Neuronal stem cell (in vitro differentiated cells): Measurements from ENCODE around the gene P2RX6.

Experiments
- DNase-seq: peaks from one replicate; pipeline ENCODE4 v3.0.0-alpha.2; 2013; ENCODE audit warnings: low spot score
- H2AFZ ChIP-seq: one replicate; pipeline ENCODE4 v1.6.1; 2013; ENCODE audit warnings: mild to moderate bottlenecking, low read length, inconsistent platforms
- H2AK5ac ChIP-seq: 2 replicates; pipeline ENCODE4 v1.6.1; 2013; ENCODE audit warnings: low read depth, mild to moderate bottlenecking, inconsistent platforms, low read length, moderate library complexity, mixed read lengths
- H2BK120ac ChIP-seq: 2 replicates; pipeline ENCODE4 v1.6.1; 2013; ENCODE audit warnings: low read depth, mild to moderate bottlenecking, inconsistent platforms, low read length, moderate library complexity, mixed read lengths
- H2BK12ac ChIP-seq: one replicate; pipeline ENCODE4 v1.6.1; 2013; ENCODE audit warnings: low read length, inconsistent platforms
- H2BK15ac ChIP-seq: 2 replicates; pipeline ENCODE4 v1.6.1; 2013; ENCODE audit warnings: mild to moderate bottlenecking, low read length, inconsistent platforms, mixed read lengths
- H2BK5ac ChIP-seq: one replicate; pipeline ENCODE4 v1.6.1; 2013; ENCODE audit warnings: inconsistent platforms, mild to moderate bottlenecking, low read length, moderate library complexity
- H3K14ac ChIP-seq: one replicate; pipeline ENCODE4 v1.6.1; 2013; ENCODE audit warnings: low read length, inconsistent platforms
- H3K18ac ChIP-seq: 2 replicates; pipeline ENCODE4 v1.6.1; 2013; ENCODE audit warnings: low read length, inconsistent platforms
- H3K23ac ChIP-seq: 2 replicates; pipeline ENCODE4 v1.6.1; 2013; ENCODE audit warnings: low read depth, mild to moderate bottlenecking, mixed read lengths, low read length, inconsistent platforms; ENCODE audit not compliant: poor library complexity
- H3K27ac ChIP-seq: replicated peaks from 3 replicates; pipeline ENCODE4 v1.5.1; 2013; ENCODE audit warnings: low read length, inconsistent platforms
- H3K27me3 ChIP-seq, 3 experiments: 2 replicates each; pipeline ENCODE4 v1.6.1; 2013; ENCODE audit warnings: low read length in 3 of 3, mild to moderate bottlenecking in 2 of 3, inconsistent platforms in 1 of 3, low read depth in 1 of 3, mixed read lengths in 1 of 3, moderate library complexity in 1 of 3; ENCODE audit not compliant: control insufficient read depth in 3 of 3, insufficient read depth in 3 of 3
- H3K36me3 ChIP-seq, 2 donors: replicated peaks in 1 of 2; 2 replicates each; pipeline ENCODE4 v1.6.1; 2013; ENCODE audit warnings: low read length in 2 of 2; ENCODE audit not compliant: control insufficient read depth in 2 of 2, insufficient read depth in 2 of 2
- H3K4ac ChIP-seq: 2 replicates; pipeline ENCODE4 v1.6.1; 2013; ENCODE audit warnings: inconsistent platforms, mild to moderate bottlenecking, low read length, moderate library complexity
- H3K4me1 ChIP-seq, 2 donors: 1 replicate in 1 of 2; 2 replicates in 1 of 2; pipeline ENCODE4 v1.6.1; 2013; ENCODE audit warnings: low read length in 2 of 2, low read depth in 1 of 2; ENCODE audit not compliant: control insufficient read depth in 2 of 2, insufficient read depth in 1 of 2
- H3K4me2 ChIP-seq: one replicate; pipeline ENCODE4 v1.6.1; 2013; ENCODE audit warnings: mild to moderate bottlenecking, low read length, inconsistent platforms; ENCODE audit not compliant: insufficient read depth, poor library complexity, severe bottlenecking
- H3K4me3 ChIP-seq, 2 donors: 2 replicates each; pipeline ENCODE4 v1.5.1; 2013; ENCODE audit warnings: low read length in 2 of 2, mild to moderate bottlenecking in 2 of 2, inconsistent platforms in 1 of 2, moderate library complexity in 1 of 2
- H3K79me1 ChIP-seq: one replicate; pipeline ENCODE4 v1.6.1; 2013; ENCODE audit warnings: low read depth, mild to moderate bottlenecking, inconsistent platforms, low read length, moderate library complexity
- H3K9ac ChIP-seq: one replicate; pipeline ENCODE4 v1.6.1; 2013; ENCODE audit warnings: mild to moderate bottlenecking, low read depth, low read length, inconsistent platforms; ENCODE audit not compliant: poor library complexity
- H3K9me3 ChIP-seq, 2 donors: replicated peaks in 1 of 2; 2 replicates each; pipeline versions ENCODE3 to v1.6.1; 2013; ENCODE audit warnings: low read length in 2 of 2, mild to moderate bottlenecking in 2 of 2, inconsistent platforms in 1 of 2, low read depth in 1 of 2, mixed read lengths in 1 of 2, moderate library complexity in 1 of 2; ENCODE audit not compliant: control insufficient read depth in 2 of 2, insufficient read depth in 1 of 2
- H4K8ac ChIP-seq: one replicate; pipeline ENCODE4 v1.6.1; 2013; ENCODE audit warnings: low read depth, mild to moderate bottlenecking, inconsistent platforms, low read length, moderate library complexity
- H4K91ac ChIP-seq: one replicate; pipeline ENCODE4 v1.6.1; 2013; ENCODE audit warnings: low read length, low read depth, mild to moderate bottlenecking, inconsistent platforms; ENCODE audit not compliant: poor library complexity
- WGBS, 2 donors: extraction: QIAGEN DNeasy Blood & Tissue Kit; methylation state at CpG; one replicate each; pipeline ENCODE4 v1.1.7; 2013; ENCODE audit warnings: missing lambda C conversion rate in 2 of 2, mixed read lengths in 1 of 2; ENCODE audit not compliant: insufficient read length in 2 of 2, insufficient replicate concordance in 1 of 2; ENCODE audit errors: extremely low coverage in 2 of 2; 5-methylcytosine and 5-hydroxymethylcytosine counted together

P2RX6 gene

DNA sequence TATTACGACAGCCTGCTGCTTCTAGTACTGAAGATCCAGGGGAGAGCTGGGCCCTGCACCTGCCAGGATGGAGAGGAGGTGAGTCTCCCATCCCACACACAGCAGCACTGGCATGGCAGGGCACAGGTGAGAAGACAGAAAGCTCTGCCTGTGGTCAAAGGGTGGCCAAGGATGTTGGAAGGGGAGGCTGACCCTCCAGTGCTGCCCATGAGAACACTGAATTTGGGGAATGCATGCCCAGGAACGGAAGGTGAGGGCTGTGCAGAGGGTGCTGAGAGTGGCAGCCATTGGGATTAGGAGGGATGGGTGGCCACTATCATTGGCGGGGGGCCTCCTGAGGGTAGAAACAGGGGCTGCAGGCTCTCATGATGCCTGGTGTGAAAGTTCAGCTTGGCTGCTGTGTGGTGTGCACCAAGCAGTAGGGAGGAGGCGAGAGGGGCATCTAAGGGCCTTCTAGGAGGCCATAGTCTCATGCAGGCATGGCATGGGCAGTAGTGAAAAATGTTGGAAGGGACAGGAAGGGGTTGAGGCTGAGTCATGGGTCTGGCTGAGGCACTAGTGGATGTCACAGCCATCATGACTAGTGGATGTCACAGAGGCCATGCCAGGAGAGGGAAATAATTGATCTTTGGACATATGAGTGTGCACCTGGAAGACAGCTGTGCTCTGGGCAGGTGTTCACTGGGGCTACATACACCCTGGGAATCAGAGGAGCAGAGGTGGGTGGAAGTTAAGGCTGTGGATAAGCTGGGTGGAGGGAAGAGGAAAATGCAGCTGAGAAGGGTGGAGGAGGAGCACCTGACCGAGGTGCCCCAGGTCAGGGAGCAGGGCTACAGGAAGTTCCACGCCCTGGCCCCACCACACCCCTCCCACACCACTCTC, 28.3 kb downstream of the P2RX6 start:
- H3K79me1 ChIP-seq: no peaks in the 10 kb centered on the region
- peak overlapping the region; percentile 0 for H3K9ac ChIP-seq
- no peak overlapping the region for H4K91ac ChIP-seq
- peak overlapping the region; percentile 89 for H3K23ac ChIP-seq
- WGBS, 2 donors: no CpG with 5 or more reads among the region's 6 CpGs
- H2AFZ ChIP-seq: no peak overlapping the region
- H3K4me1 ChIP-seq: peaks cover 12 to 15% of the 10 kb centered on the region in 2 donors
- no peak overlapping the region for H3K27ac ChIP-seq
- H2BK5ac ChIP-seq: no peak overlapping the region
- no peak overlapping the region for H3K4ac ChIP-seq
- H2BK120ac ChIP-seq: no peak overlapping the region
- no peaks in the 10 kb centered on the region for H3K9me3 ChIP-seq
- no peak overlapping the region for H2BK12ac ChIP-seq
- no peak overlapping the region for H3K4me2 ChIP-seq
- H4K8ac ChIP-seq: no peak overlapping the region
- peaks cover 0 to 15% (median 0%) of the 10 kb centered on the region in 3 experiments for H3K27me3 ChIP-seq
- peak overlapping the region; percentile 51 for H3K18ac ChIP-seq
- no peak overlapping the region for H3K14ac ChIP-seq
- no peak overlapping the region for H3K4me3 ChIP-seq
- H2BK15ac ChIP-seq: no peak overlapping the region
- no peak for DNase-seq
- H3K36me3 ChIP-seq: no peaks in the 10 kb centered on the region
- H2AK5ac ChIP-seq: peak overlapping the region; percentile 8

DNA sequence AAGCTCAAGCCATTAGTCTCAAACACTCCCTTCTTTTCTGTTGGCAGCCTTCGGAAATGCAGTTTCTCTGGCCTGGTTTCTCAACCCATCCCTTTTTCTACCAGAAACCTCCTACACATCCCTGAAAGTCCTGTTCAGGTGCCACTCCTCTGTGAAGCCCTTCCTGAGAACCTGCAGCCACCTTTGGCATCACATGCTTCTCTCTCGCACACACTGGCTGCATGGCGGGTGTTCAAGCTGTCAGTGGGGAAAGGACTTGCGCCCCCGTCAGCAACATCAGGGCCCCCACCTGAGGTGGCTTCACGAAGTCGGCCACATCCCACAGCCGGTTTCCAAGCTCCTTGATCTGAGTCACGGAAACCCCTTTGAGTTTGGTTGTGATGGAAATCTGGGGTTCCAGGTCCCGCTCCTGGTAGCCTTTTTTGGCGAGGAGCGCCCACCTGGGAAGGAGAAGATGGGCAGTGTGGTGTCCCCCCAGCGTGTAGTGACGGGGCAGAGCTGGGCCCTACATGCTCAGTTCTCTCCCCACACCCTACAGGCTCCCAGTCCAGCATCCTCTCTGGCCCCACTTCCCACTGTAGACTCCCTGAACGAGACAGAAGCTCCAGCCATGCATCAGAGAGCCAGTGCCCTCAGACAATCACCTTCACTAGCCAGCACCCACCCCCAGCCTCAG, 29.0 kb downstream of the P2RX6 start:
- no CpG with 5 or more reads among the region's 15 CpGs for WGBS, 2 donors
- H3K9me3 ChIP-seq: no peaks in the 10 kb centered on the region
- H2AK5ac ChIP-seq: peak overlapping the region; percentile 96
- H2BK5ac ChIP-seq: no peak overlapping the region
- no peak overlapping the region for H3K9ac ChIP-seq
- no peaks in the 10 kb centered on the region for H3K36me3 ChIP-seq
- H2BK15ac ChIP-seq: no peak overlapping the region
- H3K18ac ChIP-seq: peak overlapping the region; percentile 71
- no peak overlapping the region for H3K27ac ChIP-seq
- DNase-seq: no peak
- peaks cover 12 to 15% of the 10 kb centered on the region in 2 donors for H3K4me1 ChIP-seq
- no peak overlapping the region for H2BK12ac ChIP-seq
- H2BK120ac ChIP-seq: peak overlapping the region; percentile 87
- H3K23ac ChIP-seq: peak overlapping the region; percentile 89
- H3K79me1 ChIP-seq: no peaks in the 10 kb centered on the region
- no peak overlapping the region for H4K8ac ChIP-seq
- peaks cover 0 to 17% (median 0%) of the 10 kb centered on the region in 3 experiments for H3K27me3 ChIP-seq
- no peak overlapping the region for H4K91ac ChIP-seq
- no peak overlapping the region for H3K4me3 ChIP-seq
- H3K4ac ChIP-seq: no peak overlapping the region
- peak overlapping the region; percentile 64 for H2AFZ ChIP-seq
- H3K4me2 ChIP-seq: no peak overlapping the region
- H3K14ac ChIP-seq: peak overlapping the region; percentile 21

DNA sequence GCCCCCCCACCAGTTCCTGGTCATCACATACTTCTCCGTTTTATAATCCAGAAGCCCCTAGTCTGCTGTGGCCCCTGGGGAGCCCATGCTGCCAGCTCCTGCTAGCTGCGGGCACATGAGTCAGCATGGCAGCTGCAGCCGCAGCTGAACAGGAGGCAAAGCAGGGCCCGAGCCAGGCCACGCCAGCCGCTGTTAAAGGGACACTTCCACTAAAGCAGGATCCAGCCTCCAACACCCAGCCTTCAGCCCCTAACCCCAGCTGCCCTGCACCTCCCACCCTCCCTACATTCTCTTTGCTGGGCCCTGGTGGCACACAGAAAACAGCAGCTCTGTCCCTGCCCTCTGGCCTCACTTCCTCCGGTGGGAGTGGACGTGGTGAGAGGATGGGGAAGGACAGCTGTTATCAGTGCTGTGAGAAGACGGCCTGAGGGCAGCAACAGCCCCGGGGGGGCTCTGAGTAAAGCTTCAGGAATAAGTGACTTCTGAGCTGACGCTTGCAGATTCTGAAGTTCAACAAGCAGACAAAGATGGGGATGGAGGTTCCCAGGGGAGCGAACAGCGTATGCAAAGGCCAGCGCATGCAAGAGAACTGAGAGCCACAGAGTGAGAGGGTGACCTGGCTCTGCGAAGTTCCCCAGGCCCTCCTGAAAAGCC, 30.1 kb downstream of the P2RX6 start:
- Histone ChIP-seq H3K4me2 (peak overlapping the region; percentile 52), H3K9me3 (no peaks in the 10 kb centered on the region), H4K8ac (no peak overlapping the region), H3K18ac (peak overlapping the region; percentile 83), H3K36me3 (no peaks in the 10 kb centered on the region), H2BK15ac (peak overlapping the region; percentile 69), H3K27ac (peak overlapping the region; percentile 40), H3K9ac (peak overlapping the region; percentile 44), H3K4ac (no peak overlapping the region), H3K14ac (no peak overlapping the region), H4K91ac (no peak overlapping the region), H3K79me1 (no peaks in the 10 kb centered on the region), H3K4me1 (peaks cover 12 to 15% of the 10 kb centered on the region in 2 donors), H2AK5ac (no peak overlapping the region), H3K23ac (peak overlapping the region; percentile 89), H2BK120ac (no peak overlapping the region), H3K27me3 (peaks cover 0 to 17% (median 0%) of the 10 kb centered on the region in 3 experiments), H2BK12ac (peak overlapping the region; percentile 41), H2BK5ac (peak overlapping the region; percentile 35), H2AFZ (peak overlapping the region; percentile 64), H3K4me3 (peak overlapping the region in 1 of 2 donors; percentile 58)
- no peak for DNase-seq
- WGBS, 2 donors: no CpG with 5 or more reads among the region's 15 CpGs
